OCI-M1 (cell line): Measurements from ENCODE around the gene DARS1.
"Not testable (repeated sequence)": the region's sequence is repeated elsewhere in the genome, so short reads cannot be mapped to it uniquely, and the experiment has no call there.

ENCODE experiments used
- DNase-seq: peaks from one replicate; lab custom pipeline; 2025; lab: John Stamatoyannopoulos, UW

DARS1 gene

DNA sequence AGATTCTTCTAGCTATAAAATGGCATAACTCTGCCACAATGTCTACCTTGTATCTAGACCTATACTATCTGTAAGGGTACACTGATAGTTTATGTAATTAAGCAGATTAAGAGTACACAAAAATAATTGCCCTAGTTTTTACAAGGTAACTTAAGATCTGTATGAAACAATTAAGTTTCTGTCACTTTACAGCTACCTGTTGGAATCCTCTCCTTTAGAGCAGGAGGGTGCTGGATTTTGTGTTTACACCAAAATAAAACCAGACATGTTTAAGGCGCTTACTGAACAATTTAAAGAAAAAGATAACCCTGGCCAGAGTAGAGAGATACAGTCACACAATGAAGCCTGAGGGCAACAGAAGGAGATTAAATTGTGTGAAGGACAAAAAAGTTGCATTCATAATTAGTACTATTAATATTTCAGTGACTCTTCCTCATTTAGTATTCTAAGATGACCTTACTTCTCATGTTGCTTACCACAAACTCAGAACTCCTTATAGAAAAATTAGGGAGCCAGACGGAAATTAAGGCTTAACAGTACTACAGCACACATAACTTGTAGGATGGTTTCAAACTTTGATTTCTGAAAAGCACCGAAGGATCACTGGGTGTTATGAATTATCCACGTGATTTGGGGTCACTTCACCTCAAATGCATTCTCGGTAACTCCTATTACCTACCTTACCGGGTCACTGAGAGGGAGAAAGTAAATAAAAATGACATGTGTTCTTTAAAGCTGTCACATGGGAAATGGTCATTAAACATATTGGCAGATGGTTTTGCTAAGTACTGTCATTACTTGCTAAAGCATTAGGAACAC is 1.0 kb downstream of the DARS1 start:
- DNase-seq = peak; percentile 56

DNA sequence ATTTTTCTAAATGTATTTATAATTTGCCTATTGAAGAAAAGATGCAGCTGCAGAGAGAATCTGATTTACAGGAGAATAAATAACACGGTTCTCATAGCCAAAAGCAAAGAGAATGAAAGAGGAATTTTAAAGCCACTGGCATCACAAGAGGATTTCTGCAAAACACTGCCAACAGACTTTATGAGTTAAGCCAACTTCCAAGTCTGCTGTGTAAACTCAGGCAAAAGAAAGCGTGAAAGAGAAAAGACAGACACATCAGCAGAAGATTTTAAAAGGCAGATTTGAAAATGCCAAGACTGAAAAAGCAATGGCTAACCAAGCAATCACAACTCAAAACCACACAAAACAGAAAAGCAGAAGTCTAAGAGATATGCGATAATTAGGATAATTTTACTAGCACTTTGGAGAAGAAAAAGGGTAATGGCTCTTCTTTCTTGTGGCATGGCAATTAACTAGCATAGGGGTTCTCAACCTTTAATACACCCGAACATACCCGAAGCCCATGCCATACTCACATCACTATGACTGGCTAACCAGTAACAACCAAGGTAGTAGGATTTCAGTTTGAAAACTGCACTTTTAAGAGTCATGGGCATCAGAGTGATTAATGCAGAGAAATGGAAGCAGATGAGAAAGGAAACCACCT is 4.9 kb downstream of the DARS1 start:
- peak; percentile 34 for DNase-seq

- no peak for DNase-seq
Observed at GRCh38 chr2:135975702-135976101, 9.7 kb downstream of the DARS1 start.

GRCh38 chr2:135974036-135974435 is 11.4 kb downstream of the DARS1 start:
- no peak for DNase-seq

GRCh38 chr2:135969655-135970387 is 15.6 kb downstream of the DARS1 start:
- DNase-seq = no peak

DNA sequence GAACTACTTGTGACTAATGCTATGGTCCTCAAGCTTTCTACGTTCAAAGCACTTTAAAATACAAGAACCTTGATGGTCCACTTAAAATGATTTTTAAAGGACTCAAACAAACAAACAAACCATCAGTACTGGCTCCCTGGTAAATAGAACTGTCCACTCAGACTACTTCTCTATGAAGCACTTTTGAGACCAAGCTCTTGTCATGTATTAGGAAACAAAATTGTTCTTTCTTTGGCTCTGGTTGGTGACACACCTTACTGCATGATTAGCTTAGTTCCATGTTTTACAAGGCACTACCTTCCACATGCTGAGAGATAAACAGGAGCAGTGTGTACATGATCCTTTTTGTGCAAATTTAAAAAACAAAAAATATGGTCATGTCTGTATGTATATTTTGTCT is 19.7 kb downstream of the DARS1 start:
- DNase-seq = no peak

DNA sequence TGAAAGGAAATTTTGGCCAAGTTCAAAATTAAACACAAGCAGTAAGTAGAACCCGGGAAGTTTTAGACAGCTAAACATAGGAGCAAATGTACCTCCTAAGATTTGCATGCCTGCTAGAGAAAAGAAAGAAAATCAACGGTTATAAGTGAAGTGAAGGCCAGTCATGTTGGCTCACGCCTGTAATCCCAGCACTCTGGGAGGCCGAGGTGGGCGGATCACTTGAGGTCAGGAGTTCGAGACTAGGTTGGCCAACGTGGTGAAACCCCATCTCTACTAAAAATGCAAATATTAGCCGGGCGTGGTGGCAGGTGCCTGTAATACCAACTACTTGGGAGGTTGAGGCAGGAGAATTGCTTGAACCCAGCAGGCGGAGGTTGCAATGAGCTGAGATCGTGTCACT is 21.0 kb downstream of the DARS1 start:
- DNase-seq = not testable (repeated sequence)

- no peak for DNase-seq
Observed at GRCh38 chr2:135963841-135964240, 21.6 kb downstream of the DARS1 start.

- no peak for DNase-seq
Observed at GRCh38 chr2:135962366-135963123, 22.9 kb downstream of the DARS1 start.

DNA sequence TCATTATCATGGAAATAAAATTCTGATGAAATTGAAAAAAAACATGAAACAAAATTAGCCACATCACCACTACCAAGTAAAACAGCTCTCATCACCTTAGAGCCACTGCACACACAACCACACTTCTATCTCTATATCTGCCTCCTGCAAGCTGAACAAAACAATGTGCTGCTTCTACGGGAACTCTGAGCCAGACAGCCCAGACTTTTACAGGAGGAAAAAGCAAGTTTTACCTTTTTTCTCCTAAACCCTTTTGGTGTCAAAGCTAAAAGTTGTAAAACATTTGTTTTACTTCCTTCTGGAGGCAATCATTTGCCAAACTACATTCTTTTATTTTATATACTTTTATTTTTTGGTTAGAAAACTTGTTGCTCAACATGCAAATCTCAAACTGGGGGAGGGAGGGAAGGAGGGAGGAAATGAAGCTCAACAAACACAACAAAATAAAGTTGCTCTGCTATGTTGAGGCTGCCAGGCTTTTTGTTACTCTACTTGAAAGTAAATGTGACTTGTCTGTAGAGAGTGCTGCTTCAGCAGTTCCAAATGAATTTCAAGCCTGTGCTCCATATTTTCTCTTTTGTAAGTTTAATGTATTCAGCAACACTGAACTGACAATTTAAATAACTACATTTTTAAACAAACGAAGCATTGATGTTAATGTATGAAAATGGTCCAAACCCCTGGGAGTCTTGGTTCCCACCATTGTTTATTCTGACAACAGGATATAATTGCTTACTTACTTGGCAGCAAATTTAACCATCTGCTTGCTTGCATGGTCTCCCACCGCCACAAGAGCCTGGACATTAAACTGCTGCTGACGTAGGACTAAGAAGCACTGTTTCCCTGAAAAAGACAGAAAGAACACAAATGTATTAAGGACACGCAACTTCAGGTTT is 24.5 kb downstream of the DARS1 start:
- no peak for DNase-seq

GRCh38 chr2:135960150-135960549 is 25.3 kb downstream of the DARS1 start:
- no peak for DNase-seq

DNA sequence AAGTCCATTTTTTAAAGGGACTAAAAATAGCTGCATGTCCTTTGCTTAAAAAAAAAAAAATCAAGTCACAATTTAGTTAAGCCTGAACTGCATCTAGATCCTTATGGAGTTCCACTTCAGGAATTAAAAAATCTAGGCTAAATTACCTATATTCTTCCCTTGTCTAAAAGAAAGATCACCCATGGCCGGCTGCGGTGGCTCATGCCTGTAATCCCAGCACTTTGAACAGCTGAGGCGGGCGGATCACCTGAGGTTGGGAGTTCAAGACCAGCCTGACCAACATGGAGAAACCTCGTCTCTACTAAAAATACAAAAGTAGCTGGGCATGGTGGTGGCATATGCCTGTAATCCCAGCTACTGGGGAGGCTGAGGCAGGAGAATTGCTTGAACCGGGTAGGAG is 26.5 kb downstream of the DARS1 start:
- DNase-seq = not testable (repeated sequence)

- no peak for DNase-seq
Observed at GRCh38 chr2:135954020-135954601, 31.3 kb downstream of the DARS1 start.

GRCh38 chr2:135952891-135953290 is 32.5 kb downstream of the DARS1 start:
- no peak for DNase-seq

- DNase-seq = peak; percentile 8
Observed at GRCh38 chr2:135951041-135951583, 34.3 kb downstream of the DARS1 start.

DNA sequence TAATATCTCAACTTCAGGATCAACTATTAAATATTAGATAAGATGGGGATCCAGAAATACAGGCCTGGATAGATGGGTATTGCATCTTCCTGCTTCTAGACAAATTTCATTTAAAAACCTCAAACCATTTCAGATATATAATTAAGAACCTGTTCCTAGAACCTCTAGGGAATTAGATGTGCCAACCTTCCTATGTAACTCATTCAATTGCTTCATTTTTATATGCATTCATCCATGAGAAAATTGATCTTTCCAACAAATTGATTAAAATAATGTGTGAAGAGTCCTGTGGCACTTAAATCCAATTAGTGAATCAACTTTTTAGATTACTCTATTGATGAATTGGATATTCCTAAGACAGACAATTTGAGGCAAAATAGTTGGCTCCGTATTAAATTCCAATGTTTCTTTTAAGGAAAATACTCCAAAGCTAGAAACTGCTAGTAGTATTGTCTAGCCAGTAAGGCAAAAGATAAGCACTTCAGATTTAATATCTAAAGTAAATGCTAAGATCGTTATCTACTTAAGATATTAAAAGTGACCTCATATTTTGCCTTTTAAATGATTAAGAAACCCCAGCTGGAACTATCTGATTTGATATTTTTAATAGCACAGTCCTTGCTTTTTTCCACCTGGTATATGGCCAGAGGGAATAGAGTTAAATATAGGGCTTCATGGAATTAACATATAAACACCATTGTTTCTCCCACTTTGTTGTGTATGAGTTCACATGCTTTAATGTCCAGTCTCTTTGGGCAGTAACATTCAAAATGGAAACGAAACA is 35.8 kb downstream of the DARS1 start:
- DNase-seq = no peak

DNA sequence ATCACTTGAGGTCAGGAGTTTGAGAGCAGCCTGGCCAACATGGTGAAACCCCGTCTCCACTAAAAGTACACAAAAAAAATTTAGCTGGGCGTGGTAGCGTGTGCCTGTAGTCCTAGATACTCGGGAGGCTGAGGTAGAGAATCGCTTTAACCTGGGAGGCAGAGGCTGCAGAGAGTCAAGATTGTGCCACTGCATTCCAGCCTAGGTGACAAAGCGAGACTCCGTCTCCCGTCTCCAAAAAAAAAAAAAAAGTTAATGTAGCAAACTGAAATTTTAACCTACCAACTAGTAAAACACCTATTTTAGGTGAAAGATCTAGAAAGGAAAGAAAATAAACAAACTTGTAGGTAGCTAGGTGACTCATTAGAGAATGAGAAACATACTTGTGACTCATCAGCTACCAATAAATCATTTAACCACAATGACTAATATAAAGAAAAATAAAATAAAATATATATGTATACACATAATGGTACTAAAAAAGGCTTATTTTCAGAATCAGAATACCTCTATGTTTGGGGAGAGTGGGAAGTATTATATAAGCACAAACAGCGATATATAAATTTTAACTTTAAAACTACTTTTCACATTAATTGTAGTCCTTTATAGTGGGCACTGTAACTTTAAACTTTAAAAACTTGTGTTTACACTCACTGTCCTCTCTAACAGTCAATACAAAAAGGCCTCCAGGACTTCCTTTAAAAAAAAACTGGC is 36.6 kb downstream of the DARS1 start:
- peak; percentile 22 for DNase-seq

DNA sequence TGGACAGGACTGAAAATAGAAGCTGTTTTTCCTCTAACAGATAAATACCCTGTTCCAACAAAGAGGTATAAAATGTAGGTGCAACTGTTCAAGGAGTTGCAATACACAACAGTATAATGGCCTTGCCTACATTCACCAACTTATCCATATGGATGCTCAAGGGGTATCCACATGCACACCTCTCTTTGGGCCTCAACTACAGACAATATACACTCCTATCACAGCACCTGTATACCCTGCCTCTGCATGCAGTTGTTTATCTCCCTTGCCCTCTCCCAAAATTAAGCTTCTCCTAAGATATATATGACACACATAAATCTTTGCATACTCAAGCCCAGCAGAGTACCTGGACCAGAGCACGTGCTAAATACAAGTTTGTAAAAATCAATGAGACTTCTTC is 37.3 kb downstream of the DARS1 start:
- DNase-seq = no peak

- DNase-seq = no peak
Observed at GRCh38 chr2:135947483-135947882, 37.9 kb downstream of the DARS1 start.
